ENCODE results near the gene SLC38A8. TPM values are rescaled to one million over a fixed set of nuclear protein-coding genes. Genes with fewer than 3 reads are reported as not detected.

SLC38A8 gene
- total RNA-seq, 2 experiments from 2014 or later, result not detected

- H3K36me3 Mint-ChIP-seq (ENCODE audit: low read depth), result no peaks in the 10 kb centered on the region
- no peak for ATAC-seq (ENCODE audit: poor library complexity)
- POLR2A ChIA-PET, result no interaction called here
- TF ChIP-seq CTCF (IDR thresholded peaks at IDR 0.05), result no peak
- intact Hi-C loops (cut with DNase I, micrococcal nuclease), result no loop called here
- H3K27me3 Mint-ChIP-seq, result peaks cover 10% of the 10 kb centered on the region
- Histone ChIP-seq H3K4me3 (ENCODE audit: low read length) (no peak overlapping the region), H3K36me3 (ENCODE audit: insufficient read depth, low read length) (no peaks in the 10 kb centered on the region), H3K27ac (ENCODE audit: low read depth in 1 of 2, low read length in 2 of 2) (no peak overlapping the region), H3K4me1 (ENCODE audit: insufficient read depth, low read length) (no peaks in the 10 kb centered on the region), H3K27me3 (ENCODE audit: control insufficient read depth in 1 of 2, insufficient read depth in 2 of 2, low read length in 2 of 2) (peaks cover 0 to 5% of the 10 kb centered on the region in 2 experiments), H3K9me3 (ENCODE audit: control insufficient read depth in 1 of 2, insufficient read depth in 1 of 2, low read length in 2 of 2) (no peaks in the 10 kb centered on the region)
- H3K4me3 Mint-ChIP-seq, result no peak overlapping the region
- no peak for DNase-seq
- no peak overlapping the region for H3K27ac Mint-ChIP-seq
- no peaks in the 10 kb centered on the region for H3K4me1 Mint-ChIP-seq (ENCODE audit: low read depth)
- H3K9me3 Mint-ChIP-seq, result no peaks in the 10 kb centered on the region
- CTCF ChIA-PET, result no interaction called here
Measured at GRCh38 chr16:83963277-83964119, 79.1 kb downstream of the SLC38A8 start.

- Mint-ChIP-seq H3K9me3 (no peaks in the 10 kb centered on the region), H3K4me3 (no peak overlapping the region), H3K27me3 (peaks cover 5% of the 10 kb centered on the region), H3K36me3 (ENCODE audit: low read depth) (no peaks in the 10 kb centered on the region), H3K27ac (no peak overlapping the region), H3K4me1 (ENCODE audit: low read depth) (no peaks in the 10 kb centered on the region)
- ChIA-PET CTCF (no interaction called here), POLR2A (interaction anchor here (0.6 kb wide), 1 partner anchor 23 kb away, joined by 4 read pairs; no protein-coding TSS in a partner anchor)
- Histone ChIP-seq H3K27ac (ENCODE audit: low read depth in 1 of 2, low read length in 2 of 2) (no peak overlapping the region), H3K4me1 (ENCODE audit: insufficient read depth, low read length) (peaks cover 4% of the 10 kb centered on the region), H3K9me3 (ENCODE audit: control insufficient read depth in 1 of 2, insufficient read depth in 1 of 2, low read length in 2 of 2) (peaks cover 0 to under 1% of the 10 kb centered on the region in 2 experiments), H3K27me3 (ENCODE audit: control insufficient read depth in 1 of 2, insufficient read depth in 2 of 2, low read length in 2 of 2) (no peaks in the 10 kb centered on the region), H3K4me3 (ENCODE audit: low read length) (no peak overlapping the region), H3K36me3 (ENCODE audit: insufficient read depth, low read length) (no peaks in the 10 kb centered on the region)
- no peak for TF ChIP-seq CTCF (IDR thresholded peaks at IDR 0.05)
- no peak for DNase-seq
- no peak for ATAC-seq (ENCODE audit: poor library complexity)
- intact Hi-C loops (cut with DNase I, micrococcal nuclease), result no loop called here
Measured at GRCh38 chr16:83961591-83961990, 81.0 kb downstream of the SLC38A8 start.

GRCh38 chr16:83960521-83961249, 81.9 kb downstream of the SLC38A8 start:
- DNase-seq (no peak), ATAC-seq (ENCODE audit: poor library complexity) (no peak)
- ChIA-PET CTCF (no interaction called here), POLR2A (interaction anchor here (0.6 kb wide), 1 partner anchor 24 kb away, joined by 4 read pairs; no protein-coding TSS in a partner anchor)
- H3K4me1 ChIP-seq (ENCODE audit: insufficient read depth, low read length), result peaks cover 5% of the 10 kb centered on the region
- no peak for TF ChIP-seq CTCF (IDR thresholded peaks at IDR 0.05)
- H3K4me1 Mint-ChIP-seq (ENCODE audit: low read depth), result no peaks in the 10 kb centered on the region
- H3K36me3 ChIP-seq (ENCODE audit: insufficient read depth, low read length), result no peaks in the 10 kb centered on the region
- intact Hi-C loops (cut with DNase I, micrococcal nuclease), result no loop called here
- no peaks in the 10 kb centered on the region for H3K36me3 Mint-ChIP-seq (ENCODE audit: low read depth)
- H3K4me3 Mint-ChIP-seq, result no peak overlapping the region
- H3K9me3 Mint-ChIP-seq, result no peaks in the 10 kb centered on the region
- no peak overlapping the region for H3K4me3 ChIP-seq (ENCODE audit: low read length)
- peaks cover 0 to 6% of the 10 kb centered on the region in 2 experiments for H3K9me3 ChIP-seq (ENCODE audit: control insufficient read depth in 1 of 2, insufficient read depth in 1 of 2, low read length in 2 of 2)
- H3K27ac Mint-ChIP-seq, result no peak overlapping the region
- H3K27me3 Mint-ChIP-seq, result peaks cover 8% of the 10 kb centered on the region
- H3K27me3 ChIP-seq (ENCODE audit: control insufficient read depth in 1 of 2, insufficient read depth in 2 of 2, low read length in 2 of 2), result peaks cover 7% of the 10 kb centered on the region in 2 experiments
- H3K27ac ChIP-seq (ENCODE audit: low read depth in 1 of 2, low read length in 2 of 2), result no peak overlapping the region

Other genes with a start within 250 kb of the SLC38A8 start
- 10 to 100 TPM; 17.4 to 21.9 TPM for gene HSBP1, start 234.8 kb downstream of the SLC38A8 start, total RNA-seq
- gene MLYCD, start 143.7 kb downstream of the SLC38A8 start, total RNA-seq, result 1 to 10 TPM; 4.7 to 5.3 TPM
- gene OSGIN1, start 89.6 kb downstream of the SLC38A8 start, total RNA-seq, result 1 to 10 TPM; 2.1 to 2.6 TPM
- not detected for gene NECAB2, start 74.6 kb downstream of the SLC38A8 start, total RNA-seq
- gene MBTPS1, start 74.1 kb upstream of the SLC38A8 start, total RNA-seq, result 100 to 1,000 TPM; 121 to 122 TPM
- 10 to 100 TPM in 1 of 2 experiments, 1 to 10 TPM in 1; 9.4 to 12.1 TPM for gene HSDL1, start 102.4 kb upstream of the SLC38A8 start, total RNA-seq
- gene DNAAF1, start 102.5 kb upstream of the SLC38A8 start, total RNA-seq, result not detected
- 10 to 100 TPM; 75.6 to 82.1 TPM for gene TAF1C, start 144.3 kb upstream of the SLC38A8 start, total RNA-seq
- gene ADAD2, start 148.4 kb upstream of the SLC38A8 start, total RNA-seq, result under 1 TPM in 1 of 2 experiments, not detected in 1; 0.59 TPM
- gene KCNG4, start 197.2 kb upstream of the SLC38A8 start, total RNA-seq, result not detected

Data from CD4-positive, alpha-beta T cell (primary cell).